SH-SY5Y (cell line): ENCODE data around the gene NPHP4.

Experiments used
- GATA2 ChIP-seq: IDR thresholded peaks from 2 replicates; pipeline ENCODE4 v1.6.1; 2011; ENCODE audit warnings: mild to moderate bottlenecking, low read depth, low read length
- GATA3 ChIP-seq: IDR thresholded peaks from 2 replicates; pipeline ENCODE4 v1.6.1; 2011; ENCODE audit warnings: low read depth, mild to moderate bottlenecking, low read length, moderate library complexity

NPHP4 gene

DNA sequence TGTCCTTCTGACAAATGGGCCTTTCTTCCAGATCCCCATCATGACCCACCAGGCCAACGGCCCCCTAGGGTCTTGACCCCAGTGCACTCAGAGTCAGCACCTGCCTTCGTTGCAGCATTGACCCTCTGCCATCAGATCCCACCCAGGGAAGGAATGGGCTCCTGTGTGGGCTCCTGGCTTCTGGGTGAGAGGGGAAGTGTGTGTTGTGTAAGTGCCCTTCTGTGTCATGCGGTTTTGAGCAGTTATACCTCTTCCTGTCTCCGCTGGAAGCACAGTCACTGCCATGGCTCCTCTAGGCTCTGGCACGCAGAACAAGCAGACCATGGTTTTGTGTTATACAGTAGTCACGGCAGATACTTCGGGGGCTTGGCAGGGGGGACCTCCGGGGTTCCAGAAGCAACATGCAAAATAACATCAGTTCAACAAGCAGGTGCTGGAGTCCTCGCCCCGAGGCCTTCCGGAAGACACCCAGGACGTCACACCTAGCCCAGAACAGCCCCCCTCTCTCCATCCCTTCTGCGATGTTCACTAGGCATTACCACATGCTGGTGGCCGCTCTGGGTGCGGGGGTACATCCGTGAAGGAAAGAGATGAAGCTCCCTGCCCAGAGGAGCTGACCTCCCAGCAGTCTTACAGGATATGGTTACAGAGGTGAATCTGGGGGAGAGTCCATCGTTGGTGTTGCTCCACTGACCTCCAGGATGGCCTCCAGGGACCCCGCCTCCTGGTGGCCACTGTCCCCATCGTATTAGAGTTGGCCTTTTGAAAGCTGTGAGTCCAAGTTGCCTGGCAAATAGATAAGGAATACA is 36.0 kb upstream of the NPHP4 start:
- TF ChIP-seq GATA2 (no peak), GATA3 (no peak)

DNA sequence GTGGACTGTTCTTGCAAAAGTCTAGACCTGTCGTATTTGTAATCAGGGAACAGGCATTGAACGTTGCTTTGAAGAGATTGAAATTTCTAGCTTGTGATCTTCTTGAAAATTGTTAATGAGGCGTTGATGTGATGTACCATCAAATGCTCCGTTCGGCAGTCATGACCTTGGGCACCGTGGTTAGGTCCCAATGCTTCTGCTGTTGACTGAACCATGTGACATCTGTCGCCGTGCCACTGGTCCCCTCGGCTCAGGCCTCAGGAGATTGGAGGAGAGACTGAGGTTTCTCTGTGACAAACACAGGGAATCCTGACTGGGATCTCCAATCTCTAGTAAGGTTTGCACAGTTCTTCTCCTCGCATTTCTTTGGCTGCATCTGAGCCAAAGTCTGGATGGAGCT is 35.4 kb upstream of the NPHP4 start:
- no peak for TF ChIP-seq GATA2

DNA sequence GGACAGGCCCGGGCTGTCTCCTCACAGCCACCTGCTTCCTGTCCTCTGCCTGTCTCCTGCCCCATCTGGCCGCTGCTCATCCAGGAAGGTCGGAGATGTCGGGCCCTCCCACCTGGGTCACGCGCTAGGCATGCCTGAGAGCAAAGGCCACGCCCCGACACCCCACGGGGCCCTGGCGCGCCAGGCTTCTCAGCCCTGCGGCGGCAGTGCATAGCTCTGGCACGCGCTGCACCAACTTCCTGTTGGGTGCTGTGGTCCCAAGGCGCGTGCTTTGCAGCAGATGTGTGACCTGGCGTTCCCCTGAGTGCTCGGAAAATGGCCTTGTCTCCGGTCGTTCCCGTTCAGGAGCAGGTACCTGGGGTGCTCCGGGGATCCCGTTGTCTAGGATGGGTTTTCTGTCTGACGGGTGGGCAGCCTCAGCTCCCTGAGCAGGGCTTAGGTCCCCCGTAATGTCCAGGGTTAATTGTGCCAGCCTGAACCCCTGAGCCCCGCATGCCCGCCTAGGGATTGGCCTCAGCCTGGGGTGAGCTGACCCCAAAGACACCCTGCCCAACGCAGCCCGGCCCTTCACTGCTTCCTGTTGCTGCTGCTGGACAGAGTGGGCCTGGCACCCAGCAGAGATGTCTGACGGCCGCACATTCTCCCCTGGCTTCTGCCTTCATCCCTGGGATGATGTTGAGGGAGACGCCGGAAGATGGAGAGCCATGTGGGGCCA is 34.0 kb upstream of the NPHP4 start:
- TF ChIP-seq GATA3 (no peak), GATA2 (no peak)

DNA sequence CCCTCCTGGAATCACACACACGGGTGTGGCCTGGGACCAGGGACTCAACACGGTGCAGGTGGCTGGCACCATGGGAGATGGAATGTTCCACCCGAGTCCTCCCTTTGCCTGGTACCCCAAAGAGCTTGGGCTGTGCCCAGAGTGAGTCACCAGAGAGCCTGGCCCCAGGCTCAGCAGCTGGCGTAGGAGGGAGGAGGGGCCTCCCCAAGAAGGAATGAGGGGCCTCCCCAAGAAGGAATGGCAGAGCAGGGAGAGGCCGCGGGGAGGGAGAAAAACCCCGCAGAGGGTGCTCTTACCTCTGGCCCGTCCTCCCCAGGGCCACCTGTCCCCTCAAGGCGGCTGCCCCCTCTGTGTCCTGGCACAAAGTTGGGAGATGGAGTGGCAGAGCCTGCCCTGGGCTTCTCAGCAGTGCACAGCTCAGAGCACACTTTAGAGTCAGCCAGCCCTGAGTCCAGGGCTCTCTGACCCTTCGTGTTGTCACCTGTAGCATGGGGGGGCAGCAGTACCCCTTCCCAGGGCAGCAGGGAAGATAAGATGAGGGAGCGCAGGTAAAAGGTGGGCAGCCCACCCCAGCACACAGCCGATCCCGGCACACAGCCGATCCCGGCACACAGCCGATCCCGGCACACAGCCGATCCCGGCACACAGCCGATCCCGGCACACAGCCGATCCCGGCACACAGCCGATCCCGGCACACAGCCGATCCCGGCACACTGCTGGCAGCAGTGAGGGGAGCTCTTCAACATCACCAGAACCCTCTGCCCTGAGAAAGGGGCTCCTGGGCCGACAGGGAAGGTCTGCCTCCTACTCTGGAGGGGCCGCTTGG is 33.3 kb upstream of the NPHP4 start:
- no peak for TF ChIP-seq GATA3
- TF ChIP-seq GATA2 = no peak

DNA sequence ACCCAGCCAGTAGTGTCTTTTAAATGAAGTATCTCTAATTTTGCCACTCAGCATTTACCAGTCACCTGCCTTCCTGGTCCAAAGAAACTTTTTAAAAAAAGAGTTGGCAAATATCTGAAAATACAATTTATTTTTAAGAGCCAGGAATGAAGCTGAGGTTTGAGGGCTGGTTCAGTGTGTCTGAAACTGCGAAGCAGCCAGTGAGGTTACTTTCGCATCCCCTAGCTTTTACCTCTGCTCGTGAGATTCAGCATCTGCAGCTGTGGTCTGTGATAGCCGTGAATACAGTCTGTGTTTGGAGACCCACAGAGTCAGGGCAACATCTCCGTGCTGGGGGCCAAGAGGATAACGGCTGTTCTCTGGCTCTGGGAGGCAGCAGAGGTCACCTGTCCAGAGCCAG is 32.2 kb upstream of the NPHP4 start:
- TF ChIP-seq GATA3 (no peak), GATA2 (no peak)

DNA sequence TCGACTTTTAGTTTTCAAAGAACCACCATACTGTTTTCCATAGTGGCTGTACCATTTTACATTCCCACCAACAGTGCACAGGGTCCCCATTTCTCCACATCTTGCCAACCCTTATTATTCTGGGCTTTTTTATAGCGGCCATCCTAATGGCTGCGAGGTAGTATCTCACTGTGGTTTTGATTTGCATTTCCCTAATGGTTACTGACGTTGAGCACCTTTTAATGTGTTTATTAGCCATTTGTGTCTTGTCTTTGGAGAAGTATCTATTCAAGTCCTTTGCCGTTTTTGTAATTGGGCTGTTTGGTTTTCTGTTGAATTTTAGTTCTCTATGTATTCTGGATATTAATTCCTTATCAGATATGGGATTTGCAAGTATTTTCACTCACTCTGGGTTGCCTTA is 31.1 kb upstream of the NPHP4 start:
- peak; percentile 58; the same call in 1 of the 2 replicates for TF ChIP-seq GATA3
- TF ChIP-seq GATA2 = peak; percentile 47

DNA sequence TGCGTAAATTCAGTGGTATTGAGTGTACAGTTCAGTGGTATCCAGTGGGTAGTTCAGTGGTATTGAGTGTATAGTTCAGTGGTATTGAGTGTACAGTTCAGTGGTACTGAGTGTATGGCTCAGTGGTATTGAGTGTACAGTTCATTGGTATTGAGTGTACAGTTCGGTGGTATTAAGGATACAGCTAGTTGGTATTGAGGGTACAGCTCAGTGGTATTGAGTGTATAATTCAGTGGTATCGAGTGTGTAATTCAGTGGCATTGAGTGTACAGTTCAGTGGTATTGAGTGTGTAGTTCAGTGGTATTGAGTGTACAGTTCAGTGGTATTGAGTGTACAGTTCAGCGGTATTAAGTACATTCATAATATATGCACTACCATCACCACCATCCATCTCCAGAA is 30.0 kb upstream of the NPHP4 start:
- TF ChIP-seq GATA3 (no peak), GATA2 (no peak)

DNA sequence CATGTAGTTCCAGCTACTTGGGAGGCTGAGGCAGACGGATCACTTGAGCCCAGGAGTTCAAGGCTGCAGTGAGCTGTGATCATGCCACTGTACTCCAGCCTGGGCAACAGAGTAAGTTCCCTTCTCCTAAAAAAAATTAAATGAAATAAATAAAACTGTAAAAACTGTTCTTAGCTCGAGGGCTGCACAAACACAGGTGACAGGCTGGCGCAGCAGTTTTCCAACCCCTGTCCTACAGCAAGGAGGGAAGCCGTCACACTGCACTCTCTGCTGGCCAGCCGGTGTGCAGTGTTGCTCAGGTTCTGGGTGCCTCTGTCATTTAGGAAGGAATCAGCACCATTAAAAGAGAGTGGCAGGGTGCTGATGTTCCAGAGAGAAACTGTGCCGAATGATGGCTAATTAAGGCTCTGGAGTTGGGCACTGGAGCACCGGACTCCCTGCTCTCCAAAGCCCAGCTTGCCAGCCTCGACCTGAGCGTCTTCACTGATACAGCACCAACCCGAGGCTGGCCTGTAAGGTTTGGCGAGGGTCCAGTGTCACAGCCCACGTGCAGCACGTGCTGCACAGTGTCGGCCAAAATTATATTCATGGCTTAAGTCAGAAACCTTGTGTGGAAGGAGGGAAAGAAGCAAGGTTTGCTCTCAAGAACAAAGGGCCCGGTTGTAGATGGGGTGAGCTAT is 27.1 kb upstream of the NPHP4 start:
- TF ChIP-seq GATA3 (no peak), GATA2 (no peak)

DNA sequence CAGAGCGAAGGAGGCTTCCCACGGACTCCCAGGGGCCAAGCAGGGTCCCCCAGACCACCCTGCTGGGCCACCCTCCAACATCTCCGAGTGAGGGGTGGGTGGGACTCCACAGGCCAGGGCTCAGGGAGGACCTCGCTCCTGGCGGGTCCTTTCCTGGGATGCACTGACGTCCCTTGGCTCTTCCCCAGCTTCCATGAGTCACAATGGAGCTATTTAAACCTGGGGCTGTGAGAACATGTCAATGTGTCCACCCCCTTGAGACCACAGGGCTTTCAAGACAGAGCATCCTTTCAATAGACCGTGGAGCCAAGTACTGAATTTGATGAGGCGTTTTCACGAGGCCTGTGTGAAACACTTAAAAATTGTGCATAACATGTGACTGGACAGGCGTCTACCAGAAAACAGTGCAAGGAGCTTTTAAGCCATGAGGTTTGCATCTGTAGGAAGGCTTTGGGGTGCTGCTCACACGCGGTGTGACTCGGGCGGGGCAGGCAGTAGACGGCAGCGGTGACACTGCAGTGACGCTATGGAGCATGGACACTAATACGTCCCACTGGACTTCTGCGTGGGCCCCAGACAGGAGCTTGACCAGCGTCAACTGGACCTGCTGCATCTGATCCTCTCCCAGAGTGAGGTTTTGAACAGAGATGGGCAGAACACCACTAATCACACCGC is 24.1 kb upstream of the NPHP4 start:
- TF ChIP-seq GATA2 (no peak), GATA3 (no peak)

DNA sequence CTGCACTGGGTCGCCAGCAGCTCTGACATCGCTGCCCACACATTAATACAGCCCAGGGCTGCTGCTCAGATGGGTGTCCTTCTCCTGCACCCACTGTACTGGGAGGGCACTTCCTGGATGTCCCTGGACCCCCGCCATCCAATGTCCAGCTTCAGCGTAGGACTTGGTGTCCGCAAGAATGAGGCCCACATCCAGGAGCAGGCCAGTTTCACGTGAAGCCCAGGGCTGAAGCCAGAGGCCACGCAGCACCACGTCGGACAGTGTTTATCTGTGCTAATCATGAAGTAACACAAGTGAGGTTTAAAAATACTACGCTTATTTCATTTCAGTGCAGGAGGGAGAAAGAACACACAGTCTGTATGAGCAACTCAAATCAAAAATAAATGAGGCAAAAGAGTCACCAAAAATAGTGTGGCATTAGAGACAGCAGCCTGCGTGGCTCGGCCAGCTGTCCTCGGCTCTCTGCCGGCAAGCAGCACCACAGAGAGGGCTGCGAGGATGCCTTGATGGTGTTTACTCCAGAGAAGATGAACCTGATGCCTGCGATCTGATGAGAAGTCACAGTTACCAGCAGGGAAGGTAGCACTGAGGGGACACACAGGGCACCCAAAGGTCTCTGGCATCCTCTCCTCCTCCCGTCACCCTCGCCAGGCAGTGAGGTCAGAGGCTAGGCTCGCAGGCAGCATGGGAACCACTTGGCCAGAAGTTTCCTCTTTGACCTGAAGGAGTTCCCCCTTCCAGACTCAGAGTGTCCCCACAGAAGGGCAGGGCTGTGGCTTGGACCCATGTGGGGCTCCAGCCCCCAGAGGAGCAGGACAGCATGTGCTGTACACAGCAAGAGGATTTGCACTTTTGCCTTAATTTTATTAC is 22.1 kb upstream of the NPHP4 start:
- TF ChIP-seq GATA3 (no peak), GATA2 (no peak)

DNA sequence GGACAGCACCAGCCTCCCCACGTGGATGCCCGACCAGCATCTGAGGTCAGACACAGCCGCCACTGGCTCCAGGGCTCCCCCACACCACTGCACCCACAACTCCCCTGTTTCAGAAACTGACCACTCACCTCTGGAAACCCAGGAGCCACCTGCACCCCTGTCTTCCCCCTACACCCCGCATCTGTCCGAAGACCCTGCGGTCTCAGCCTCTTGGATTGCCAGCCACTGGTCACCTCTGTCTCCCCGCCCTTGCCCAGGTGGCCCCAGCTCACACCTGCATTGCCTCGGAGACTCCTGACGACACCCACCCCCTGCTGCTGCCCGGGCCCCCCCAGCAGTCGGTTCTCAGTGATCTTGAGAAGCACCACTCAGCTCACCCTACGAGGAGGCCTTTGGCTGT is 21.3 kb upstream of the NPHP4 start:
- TF ChIP-seq GATA3 = no peak
- no peak for TF ChIP-seq GATA2

DNA sequence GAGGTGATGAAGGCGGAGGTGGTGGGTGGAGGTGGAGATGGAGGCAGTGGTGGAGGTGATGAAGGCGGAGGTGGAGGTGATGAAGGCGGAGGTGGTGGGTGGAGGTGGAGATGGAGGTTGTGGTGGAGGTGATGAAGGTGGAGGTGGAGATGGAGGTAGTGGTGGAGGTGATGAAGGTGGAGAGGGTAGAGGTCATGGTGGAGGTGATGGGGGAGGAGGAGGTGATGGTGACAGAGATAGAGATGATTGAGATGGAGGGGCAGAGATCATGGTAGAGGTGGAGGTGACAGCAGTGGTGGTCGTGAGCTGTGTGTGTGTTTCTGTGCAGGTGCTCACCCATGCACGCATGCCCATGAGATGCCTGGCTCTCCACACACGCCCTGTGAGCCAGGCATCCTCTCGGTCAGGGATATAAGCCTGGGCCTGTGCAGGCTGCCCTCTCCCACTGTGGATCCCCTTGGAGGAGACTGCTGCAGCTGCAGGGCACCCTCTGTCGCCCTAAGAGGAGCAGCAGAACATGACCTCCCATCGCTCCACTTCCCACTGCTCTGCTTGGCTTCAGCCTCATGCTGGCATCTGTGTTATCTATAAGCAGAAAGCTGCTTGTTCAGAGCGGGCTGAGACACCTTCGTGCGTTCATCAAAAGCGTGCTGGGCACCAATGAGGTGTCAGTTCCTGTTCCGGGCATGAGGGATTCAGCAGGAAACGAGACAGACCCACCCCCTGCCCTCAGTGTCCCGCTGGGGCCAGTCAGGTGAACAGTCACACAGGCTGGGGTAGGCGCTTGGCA is 20.5 kb upstream of the NPHP4 start:
- TF ChIP-seq GATA3 = no peak
- TF ChIP-seq GATA2 = no peak
